CD4-positive, alpha-beta T cell treated with Interferon gamma for 1 hour (primary cell): ENCODE measurements around the gene LIPE.
"Not testable (repeated sequence)": the region's sequence is repeated elsewhere in the genome, so short reads cannot be mapped to it uniquely, and the experiment has no call there.

Source experiments
- DNase-seq: peaks from one replicate; pipeline ENCODE4 v3.0.0-alpha.2; 2020

Gene LIPE

GRCh38 chr19:42427313-42427712 is at the start of gene LIPE:
TSS of gene LIPE (minus strand) at chr19:42427388. CDS start at chr19:42427149, 239 bp downstream.
- DNase-seq = no peak

- no peak for DNase-seq
These were observed 48.2 kb upstream of the LIPE start for GRCh38 chr19:42475366-42475765.

GRCh38 chr19:42474743-42475142 is 47.6 kb upstream of the LIPE start:
- no peak for DNase-seq

GRCh38 chr19:42473686-42474085 is 46.5 kb upstream of the LIPE start:
- no peak for DNase-seq

GRCh38 chr19:42472402-42473147 is 45.4 kb upstream of the LIPE start:
- no peak for DNase-seq

- DNase-seq = no peak
These were observed 44.5 kb upstream of the LIPE start for GRCh38 chr19:42471554-42472249.

GRCh38 chr19:42469311-42470235 is 42.4 kb upstream of the LIPE start:
- DNase-seq = no peak

GRCh38 chr19:42468273-42468796 is 41.1 kb upstream of the LIPE start:
- DNase-seq = no peak

GRCh38 chr19:42467183-42467760 is 40.1 kb upstream of the LIPE start:
- DNase-seq = no peak

- DNase-seq = no peak
These were observed 39.5 kb upstream of the LIPE start for GRCh38 chr19:42466521-42467182.

GRCh38 chr19:42465827-42466280 is 38.7 kb upstream of the LIPE start:
- DNase-seq = peak; percentile 52

- no peak for DNase-seq
These were observed 34.6 kb upstream of the LIPE start for GRCh38 chr19:42461700-42462324.

GRCh38 chr19:42461231-42461630 is 34.0 kb upstream of the LIPE start:
- DNase-seq = not testable (repeated sequence)

GRCh38 chr19:42459926-42460325 is 32.7 kb upstream of the LIPE start:
- DNase-seq = no peak

- DNase-seq = no peak
These were observed 28.5 kb upstream of the LIPE start for GRCh38 chr19:42455621-42456081.

GRCh38 chr19:42455086-42455485 is 27.9 kb upstream of the LIPE start:
- no peak for DNase-seq

- DNase-seq = no peak
These were observed 25.4 kb upstream of the LIPE start for GRCh38 chr19:42452590-42452989.

GRCh38 chr19:42450314-42450934 is 23.2 kb upstream of the LIPE start:
- peak; percentile 85 for DNase-seq

GRCh38 chr19:42448306-42448705 is 21.1 kb upstream of the LIPE start:
- DNase-seq = not testable (repeated sequence)

GRCh38 chr19:42445948-42446347 is 18.8 kb upstream of the LIPE start:
- DNase-seq = no peak

GRCh38 chr19:42443944-42444398 is 16.8 kb upstream of the LIPE start:
- DNase-seq = no peak
